ENCODE measurements around the gene NKX2-2.

GRCh38 chr20:21556398-21556797 is 42.5 kb upstream of the NKX2-2 start:
- TF ChIP-seq, protein P1, sequence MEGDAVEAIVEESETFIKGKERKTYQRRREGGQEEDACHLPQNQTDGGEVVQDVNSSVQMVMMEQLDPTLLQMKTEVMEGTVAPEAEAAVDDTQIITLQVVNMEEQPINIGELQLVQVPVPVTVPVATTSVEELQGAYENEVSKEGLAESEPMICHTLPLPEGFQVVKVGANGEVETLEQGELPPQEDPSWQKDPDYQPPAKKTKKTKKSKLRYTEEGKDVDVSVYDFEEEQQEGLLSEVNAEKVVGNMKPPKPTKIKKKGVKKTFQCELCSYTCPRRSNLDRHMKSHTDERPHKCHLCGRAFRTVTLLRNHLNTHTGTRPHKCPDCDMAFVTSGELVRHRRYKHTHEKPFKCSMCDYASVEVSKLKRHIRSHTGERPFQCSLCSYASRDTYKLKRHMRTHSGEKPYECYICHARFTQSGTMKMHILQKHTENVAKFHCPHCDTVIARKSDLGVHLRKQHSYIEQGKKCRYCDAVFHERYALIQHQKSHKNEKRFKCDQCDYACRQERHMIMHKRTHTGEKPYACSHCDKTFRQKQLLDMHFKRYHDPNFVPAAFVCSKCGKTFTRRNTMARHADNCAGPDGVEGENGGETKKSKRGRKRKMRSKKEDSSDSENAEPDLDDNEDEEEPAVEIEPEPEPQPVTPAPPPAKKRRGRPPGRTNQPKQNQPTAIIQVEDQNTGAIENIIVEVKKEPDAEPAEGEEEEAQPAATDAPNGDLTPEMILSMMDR (conservative IDR thresholded peaks at IDR 0.05; ENCODE audit: low read depth, low read length): no peak
- no peak for TF ChIP-seq EZH2 (IDR thresholded peaks at IDR 0.05; ENCODE audit: low read length, unreplicated experiment)
- TF ChIP-seq EZH2phosphoT487 (IDR thresholded peaks at IDR 0.05; ENCODE audit: borderline replicate concordance, low read length): no peak

All from PC-3 (cell line).